Mesendoderm (in vitro differentiated cells): ENCODE results near the gene CDK12.

Experiments
- DNase-seq: peaks from one replicate; pipeline ENCODE4 v3.0.0; 2013
- H2AK5ac ChIP-seq: 2 replicates; pipeline ENCODE4 v1.6.1; 2013; ENCODE audit warnings: low read length, inconsistent platforms
- H2BK120ac ChIP-seq: 2 replicates; pipeline ENCODE4 v1.6.1; 2013; ENCODE audit warnings: low read depth, mild to moderate bottlenecking, low read length, moderate library complexity, mixed read lengths
- H2BK15ac ChIP-seq: replicated peaks from 2 replicates; pipeline ENCODE4 v1.6.1; 2013; ENCODE audit warnings: low read depth, mild to moderate bottlenecking, moderate library complexity
- H2BK5ac ChIP-seq: 2 replicates; pipeline ENCODE4 v1.6.1; 2013; ENCODE audit warnings: low read length, inconsistent platforms
- H3K18ac ChIP-seq: 2 replicates; pipeline ENCODE4 v1.6.1; 2013; ENCODE audit warnings: mild to moderate bottlenecking, low read length, mixed read lengths
- H3K23ac ChIP-seq: one replicate; pipeline ENCODE4 v1.6.1; 2013; ENCODE audit warnings: low read length
- H3K27ac ChIP-seq: 2 replicates; pipeline ENCODE4 v1.5.1; 2013; ENCODE audit warnings: low read depth, mild to moderate bottlenecking, inconsistent platforms, low read length, moderate library complexity
- H3K27me3 ChIP-seq: 2 replicates; pipeline ENCODE4 v1.6.1; 2013; ENCODE audit warnings: low read length, control low read depth, mild to moderate bottlenecking, inconsistent platforms; ENCODE audit not compliant: insufficient read depth, poor library complexity
- H3K36me3 ChIP-seq: 2 replicates; pipeline ENCODE4 v1.6.1; 2013; ENCODE audit warnings: low read length, inconsistent platforms; ENCODE audit not compliant: control insufficient read depth, insufficient read depth
- H3K4ac ChIP-seq: one replicate; pipeline ENCODE4 v1.6.1; 2013; ENCODE audit warnings: low read depth, mild to moderate bottlenecking, low read length, moderate library complexity
- H3K4me1 ChIP-seq: 2 replicates; pipeline ENCODE4 v1.6.1; 2013; ENCODE audit warnings: low read depth, low read length, inconsistent platforms; ENCODE audit not compliant: control insufficient read depth
- H3K4me2 ChIP-seq: 2 replicates; pipeline ENCODE4 v1.6.1; 2013; ENCODE audit warnings: low read length
- H3K4me3 ChIP-seq: 2 replicates; pipeline ENCODE4 v1.5.1; 2013; ENCODE audit warnings: mild to moderate bottlenecking, low read length
- H3K56ac ChIP-seq: one replicate; pipeline ENCODE4 v1.6.1; 2013; ENCODE audit warnings: low read length
- H3K79me1 ChIP-seq: 2 replicates; pipeline ENCODE4 v1.6.1; 2013; ENCODE audit warnings: low read length, inconsistent platforms
- H3K79me2 ChIP-seq: 2 replicates; pipeline ENCODE4 v1.6.1; 2013; ENCODE audit warnings: mild to moderate bottlenecking, low read length; ENCODE audit not compliant: control insufficient read depth, insufficient read depth
- H3K9ac ChIP-seq: 2 replicates; pipeline ENCODE4 v1.6.1; 2013; ENCODE audit warnings: low read length, inconsistent platforms
- H4K5ac ChIP-seq: one replicate; pipeline ENCODE4 v1.6.1; 2013; ENCODE audit warnings: low read length
- H4K8ac ChIP-seq: one replicate; pipeline ENCODE4 v1.6.1; 2013; ENCODE audit warnings: low read depth, mild to moderate bottlenecking, control low read depth, low read length, moderate library complexity
- WGBS: extraction: QIAGEN DNeasy Blood & Tissue Kit; methylation state at CpG from one replicate; pipeline ENCODE4 v1.1.7; 2013; ENCODE audit warnings: low lambda C conversion rate, missing lambda C conversion rate; ENCODE audit not compliant: insufficient coverage; ENCODE audit errors: extremely low coverage; 5-methylcytosine and 5-hydroxymethylcytosine counted together

Gene CDK12

DNA sequence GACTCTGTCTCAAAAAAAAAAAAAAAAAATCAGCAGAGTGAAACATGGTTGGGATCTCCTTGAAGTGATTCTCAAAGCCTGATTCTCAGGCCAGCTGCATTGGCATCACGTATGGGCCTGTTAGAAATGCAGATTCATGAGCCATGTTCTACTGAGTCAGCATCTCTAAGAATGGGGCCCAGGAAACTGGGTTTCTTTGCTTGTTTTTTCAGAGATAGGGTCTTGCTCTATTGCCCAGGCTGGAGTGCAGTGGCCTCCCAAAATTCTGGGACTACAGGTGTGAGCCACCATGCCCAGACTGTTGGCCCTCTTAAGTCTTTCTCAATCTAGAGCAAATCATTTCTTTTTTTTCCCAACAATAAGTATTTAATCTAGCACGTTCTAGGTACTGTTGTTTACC is 47.7 kb downstream of the CDK12 start:
- no peak for DNase-seq
- Histone ChIP-seq H3K23ac (no peak overlapping the region), H4K8ac (no peak overlapping the region), H3K56ac (no peak overlapping the region), H3K79me1 (no peaks in the 10 kb centered on the region), H4K5ac (no peak overlapping the region), H3K36me3 (peaks cover 1% of the 10 kb centered on the region), H2AK5ac (no peak overlapping the region), H3K79me2 (no peaks in the 10 kb centered on the region), H3K27me3 (no peaks in the 10 kb centered on the region), H2BK5ac (no peak overlapping the region), H3K4me1 (no peaks in the 10 kb centered on the region), H2BK15ac (no peak overlapping the region), H3K9ac (no peak overlapping the region), H3K27ac (no peak overlapping the region), H2BK120ac (no peak overlapping the region), H3K4me2 (no peak overlapping the region), H3K4ac (no peak overlapping the region), H3K18ac (no peak overlapping the region), H3K4me3 (no peak overlapping the region)
- no CpG with 5 or more reads among the region's 2 CpGs for WGBS

DNA sequence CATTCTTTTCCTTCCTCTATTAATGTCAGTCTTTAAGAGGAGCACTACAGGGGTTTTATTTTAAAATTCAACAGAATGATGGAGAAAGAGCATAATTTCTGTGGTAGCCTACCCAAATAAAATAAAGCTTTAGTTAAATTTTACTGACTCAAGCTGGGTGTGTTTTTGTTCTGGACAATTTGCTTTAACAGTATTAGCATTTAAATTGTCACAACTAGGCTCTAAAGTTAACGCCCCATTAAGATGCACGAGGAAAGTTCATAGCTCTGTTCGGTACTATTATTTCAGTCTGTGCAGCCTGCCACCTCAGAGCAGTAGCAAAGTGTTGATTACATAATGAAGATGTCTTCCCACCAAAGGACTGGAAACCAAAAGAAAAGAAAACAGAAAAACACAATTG is 52.0 kb downstream of the CDK12 start:
- H2BK5ac ChIP-seq, result no peak overlapping the region
- H4K5ac ChIP-seq, result no peak overlapping the region
- no peaks in the 10 kb centered on the region for H3K4me1 ChIP-seq
- H4K8ac ChIP-seq, result no peak overlapping the region
- no peak overlapping the region for H2AK5ac ChIP-seq
- peaks cover 6% of the 10 kb centered on the region for H3K36me3 ChIP-seq
- H2BK15ac ChIP-seq, result no peak overlapping the region
- H3K23ac ChIP-seq, result no peak overlapping the region
- no peaks in the 10 kb centered on the region for H3K79me1 ChIP-seq
- no peak overlapping the region for H3K27ac ChIP-seq
- H3K18ac ChIP-seq, result no peak overlapping the region
- H3K9ac ChIP-seq, result no peak overlapping the region
- WGBS, result no CpG with 5 or more reads among the region's 3 CpGs
- no peaks in the 10 kb centered on the region for H3K79me2 ChIP-seq
- H3K27me3 ChIP-seq, result no peaks in the 10 kb centered on the region
- no peak overlapping the region for H3K4me2 ChIP-seq
- DNase-seq, result no peak
- no peak overlapping the region for H3K4ac ChIP-seq
- H3K56ac ChIP-seq, result no peak overlapping the region
- H3K4me3 ChIP-seq, result no peak overlapping the region
- H2BK120ac ChIP-seq, result no peak overlapping the region

DNA sequence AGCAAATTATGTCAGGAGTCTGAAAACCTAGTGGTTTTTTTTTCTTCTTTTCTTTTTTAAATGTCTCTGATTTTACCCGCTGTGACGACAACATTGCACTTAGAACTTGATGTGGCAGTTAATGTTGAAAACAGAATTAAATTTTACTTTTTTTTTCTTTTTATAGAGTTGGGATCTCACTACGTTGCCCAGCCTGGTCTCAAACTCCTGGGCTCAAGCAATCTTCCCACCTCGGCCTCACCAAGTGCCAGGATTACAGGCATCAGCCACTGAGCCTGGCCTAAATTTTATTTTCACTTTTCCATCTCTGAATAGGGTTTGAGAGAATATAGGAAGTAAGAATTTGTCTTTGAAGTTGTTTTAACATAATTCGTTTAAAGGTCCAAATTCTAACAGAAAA is 52.6 kb downstream of the CDK12 start:
- WGBS, result no CpG with 5 or more reads among the region's 5 CpGs

DNA sequence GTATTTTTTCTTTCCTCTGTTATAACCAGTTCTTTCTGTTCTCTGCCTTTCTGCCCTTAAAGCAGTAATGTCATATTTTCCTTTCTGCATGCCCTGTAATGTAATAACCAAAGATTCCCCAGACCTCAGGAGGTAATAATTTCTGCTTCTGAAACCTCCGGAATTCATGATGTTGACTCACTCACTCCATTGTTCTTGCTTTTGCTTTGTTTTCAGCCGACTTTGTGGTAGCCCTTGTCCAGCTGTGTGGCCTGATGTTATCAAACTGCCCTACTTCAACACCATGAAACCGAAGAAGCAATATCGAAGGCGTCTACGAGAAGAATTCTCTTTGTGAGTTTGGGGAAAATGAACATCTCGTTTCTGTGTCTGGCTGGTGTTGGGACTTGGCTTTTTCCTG is 55.9 kb downstream of the CDK12 start:
- no peak overlapping the region for H3K27ac ChIP-seq
- no peaks in the 10 kb centered on the region for H3K79me2 ChIP-seq
- DNase-seq, result no peak
- no peaks in the 10 kb centered on the region for H3K79me1 ChIP-seq
- H2AK5ac ChIP-seq, result no peak overlapping the region
- H3K4me1 ChIP-seq, result no peaks in the 10 kb centered on the region
- no CpG with 5 or more reads among the region's 7 CpGs for WGBS
- no peak overlapping the region for H4K5ac ChIP-seq
- no peak overlapping the region for H3K56ac ChIP-seq
- no peak overlapping the region for H2BK5ac ChIP-seq
- H3K4me3 ChIP-seq, result no peak overlapping the region
- H2BK15ac ChIP-seq, result no peak overlapping the region
- H4K8ac ChIP-seq, result no peak overlapping the region
- no peaks in the 10 kb centered on the region for H3K27me3 ChIP-seq
- H3K18ac ChIP-seq, result no peak overlapping the region
- no peak overlapping the region for H3K4me2 ChIP-seq
- H3K4ac ChIP-seq, result no peak overlapping the region
- no peak overlapping the region for H3K9ac ChIP-seq
- H3K36me3 ChIP-seq, result peaks cover 9% of the 10 kb centered on the region
- no peak overlapping the region for H3K23ac ChIP-seq
- no peak overlapping the region for H2BK120ac ChIP-seq

More for the DNA sequence above, 52.6 kb downstream of the CDK12 start:
- Histone ChIP-seq H2BK120ac (no peak overlapping the region), H2BK5ac (no peak overlapping the region), H3K4me2 (no peak overlapping the region), H3K4me3 (no peak overlapping the region), H2BK15ac (no peak overlapping the region), H3K23ac (no peak overlapping the region), H3K36me3 (peaks cover 6% of the 10 kb centered on the region), H2AK5ac (no peak overlapping the region), H4K8ac (no peak overlapping the region), H3K79me1 (no peaks in the 10 kb centered on the region), H3K27me3 (no peaks in the 10 kb centered on the region), H3K9ac (no peak overlapping the region), H3K4ac (no peak overlapping the region), H4K5ac (no peak overlapping the region), H3K56ac (no peak overlapping the region), H3K27ac (no peak overlapping the region), H3K4me1 (no peaks in the 10 kb centered on the region), H3K18ac (no peak overlapping the region), H3K79me2 (no peaks in the 10 kb centered on the region)
- DNase-seq, result no peak

DNA sequence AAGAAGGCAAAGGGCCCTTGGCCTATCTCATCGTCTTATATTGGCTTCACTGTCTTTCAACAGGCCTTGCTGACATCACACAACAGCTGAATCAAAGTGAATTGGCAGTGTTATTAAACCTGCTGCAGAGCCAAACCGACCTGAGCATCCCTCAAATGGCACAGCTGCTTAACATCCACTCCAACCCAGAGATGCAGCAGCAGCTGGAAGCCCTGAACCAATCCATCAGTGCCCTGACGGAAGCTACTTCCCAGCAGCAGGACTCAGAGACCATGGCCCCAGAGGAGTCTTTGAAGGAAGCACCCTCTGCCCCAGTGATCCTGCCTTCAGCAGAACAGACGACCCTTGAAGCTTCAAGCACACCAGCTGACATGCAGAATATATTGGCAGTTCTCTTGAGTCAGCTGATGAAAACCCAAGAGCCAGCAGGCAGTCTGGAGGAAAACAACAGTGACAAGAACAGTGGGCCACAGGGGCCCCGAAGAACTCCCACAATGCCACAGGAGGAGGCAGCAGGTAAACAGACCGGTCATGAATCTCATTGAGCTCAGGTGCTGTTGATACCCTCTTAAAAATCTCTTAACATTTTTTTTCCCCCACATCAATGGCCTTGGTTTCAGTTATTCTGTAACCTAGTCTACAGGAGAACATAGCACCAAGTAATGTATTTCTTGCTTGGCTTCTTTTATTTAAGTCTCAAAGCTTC is 64.7 kb downstream of the CDK12 start:
- Histone ChIP-seq H4K8ac (no peak overlapping the region), H3K4ac (no peak overlapping the region), H3K18ac (no peak overlapping the region), H3K36me3 (peaks cover 16% of the 10 kb centered on the region), H4K5ac (no peak overlapping the region), H2BK5ac (no peak overlapping the region), H3K27ac (no peak overlapping the region), H3K4me1 (no peaks in the 10 kb centered on the region), H3K56ac (no peak overlapping the region), H3K79me2 (no peaks in the 10 kb centered on the region), H3K79me1 (no peaks in the 10 kb centered on the region), H3K4me3 (no peak overlapping the region), H3K9ac (no peak overlapping the region), H2AK5ac (no peak overlapping the region), H2BK120ac (no peak overlapping the region), H3K23ac (no peak overlapping the region), H2BK15ac (no peak overlapping the region), H3K27me3 (no peaks in the 10 kb centered on the region), H3K4me2 (no peak overlapping the region)
- DNase-seq, result no peak
- WGBS, result no CpG with 5 or more reads among the region's 6 CpGs

DNA sequence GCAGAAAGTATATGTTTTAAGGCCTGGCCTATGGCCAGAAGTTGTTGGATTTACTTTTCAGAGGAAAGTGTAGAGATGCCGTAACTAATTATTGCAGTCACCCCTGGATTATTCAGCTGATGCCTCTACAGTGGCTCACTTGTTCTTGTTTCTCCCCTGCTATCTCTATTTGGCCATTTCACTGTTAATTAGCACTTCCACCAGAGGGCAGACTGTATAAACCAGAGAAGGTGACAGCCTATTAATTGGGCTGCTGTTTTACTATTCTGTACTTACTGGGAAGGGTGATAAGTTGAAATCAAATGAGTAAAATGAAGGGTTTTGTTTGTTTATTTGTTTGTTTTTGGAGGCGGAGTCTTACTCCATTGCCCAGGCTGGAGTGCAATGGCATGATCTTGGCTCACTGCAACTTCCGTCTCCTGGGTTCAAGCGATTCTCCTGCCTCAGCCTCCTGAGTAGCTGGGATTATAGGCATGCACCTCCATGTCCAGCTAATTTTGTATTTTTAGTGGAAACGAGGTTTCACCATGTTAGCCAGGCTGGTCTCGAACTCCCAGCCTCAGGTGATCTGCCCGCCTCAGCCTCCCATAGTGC is 66.0 kb downstream of the CDK12 start:
- Histone ChIP-seq H3K27ac (no peak overlapping the region), H2BK120ac (no peak overlapping the region), H2AK5ac (no peak overlapping the region), H3K27me3 (no peaks in the 10 kb centered on the region), H3K79me1 (no peaks in the 10 kb centered on the region), H3K23ac (no peak overlapping the region), H3K18ac (no peak overlapping the region), H3K4ac (no peak overlapping the region), H3K56ac (no peak overlapping the region), H3K4me1 (no peaks in the 10 kb centered on the region), H2BK5ac (no peak overlapping the region), H3K79me2 (no peaks in the 10 kb centered on the region), H4K5ac (no peak overlapping the region), H3K4me2 (no peak overlapping the region), H3K36me3 (peaks cover 16% of the 10 kb centered on the region), H4K8ac (no peak overlapping the region), H3K4me3 (no peak overlapping the region), H2BK15ac (no peak overlapping the region), H3K9ac (no peak overlapping the region)
- WGBS, result no CpG with 5 or more reads among the region's 7 CpGs
- peak; percentile 67 for DNase-seq
